Mesothelial cell of epicardium (in vitro differentiated cells): ENCODE results near the gene TRIP12. TPM values are rescaled to one million over a fixed set of nuclear protein-coding genes. Genes with fewer than 3 reads are reported as not detected.
"Not testable (repeated sequence)": the region's sequence is repeated elsewhere in the genome, so short reads cannot be mapped to it uniquely, and the experiment has no call there.

Experiments
- DNase-seq, 2 experiments: peaks; one replicate each; pipeline ENCODE4 v3.0.0; 2021; ENCODE audit warnings: low spot score in 2 of 2; ENCODE audit not compliant: unreplicated experiment in 2 of 2
- H3K27ac Mint-ChIP-seq: 2 replicates; pipeline ENCODE4 v1.8.0; 2021; ENCODE audit warnings: mixed read lengths
- H3K27me3 Mint-ChIP-seq: 2 replicates; pipeline ENCODE4 v1.8.0; 2021; ENCODE audit warnings: low read depth, mixed read lengths
- H3K36me3 Mint-ChIP-seq: 2 replicates; pipeline ENCODE4 v1.8.0; 2021; ENCODE audit warnings: mixed read lengths
- H3K4me1 Mint-ChIP-seq: 2 replicates; pipeline ENCODE4 v1.8.0; 2021; ENCODE audit warnings: mixed read lengths
- H3K4me3 Mint-ChIP-seq: 2 replicates; pipeline ENCODE4 v1.8.0; 2021; ENCODE audit warnings: mild to moderate bottlenecking, moderate library complexity, mixed read lengths
- H3K9me3 Mint-ChIP-seq: 2 replicates; pipeline ENCODE4 v1.8.0; 2021; ENCODE audit warnings: mixed read lengths
- CTCF ChIP-seq: fragments of 200-600 bp; sonication (generic); IDR thresholded peaks from one replicate; pipeline ENCODE4 v1.5.0; 2021; ENCODE audit warnings: antibody characterized with exemption; ENCODE audit not compliant: unreplicated experiment
- total RNA-seq: library from RNA; stranded (reverse); gene quantifications from 3 replicates; pipeline ENCODE4 v1.2.1, GENCODE V29; 2021

TRIP12 gene
- total RNA-seq, 1 donor from 2014 or later, result 253 TPM

GRCh38 chr2:229927817-229928321, 6.1 kb upstream of the TRIP12 start:
- no peak for DNase-seq
- no peaks in the 10 kb centered on the region for H3K27me3 Mint-ChIP-seq
- no peaks in the 10 kb centered on the region for H3K36me3 Mint-ChIP-seq
- H3K4me3 Mint-ChIP-seq, result no peak overlapping the region
- TF ChIP-seq CTCF, result no peak
- H3K9me3 Mint-ChIP-seq, result no peaks in the 10 kb centered on the region
- H3K27ac Mint-ChIP-seq, result no peak overlapping the region
- peaks cover 3% of the 10 kb centered on the region for H3K4me1 Mint-ChIP-seq

DNA sequence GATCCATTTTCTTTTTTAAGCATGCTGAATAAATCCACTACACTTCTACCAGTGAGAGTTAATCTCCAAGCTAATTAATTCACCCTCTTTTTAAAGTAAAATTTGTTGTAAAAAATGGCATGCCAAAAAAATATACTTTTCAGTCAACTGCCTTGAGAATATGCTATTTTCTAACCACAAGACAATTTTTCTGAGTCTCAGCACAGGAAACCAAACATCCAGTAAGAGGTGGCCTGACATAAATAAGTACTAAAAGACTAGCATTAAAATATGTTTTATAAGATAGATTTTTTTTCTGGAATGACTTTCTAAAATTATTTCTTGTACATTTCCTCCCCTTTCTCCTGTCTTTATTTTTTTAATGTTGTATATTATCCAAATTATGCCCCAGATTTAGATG, 3.4 kb upstream of the TRIP12 start:
- Mint-ChIP-seq H3K36me3 (no peaks in the 10 kb centered on the region), H3K4me1 (peaks cover 8% of the 10 kb centered on the region), H3K27ac (no peak overlapping the region), H3K4me3 (no peak overlapping the region), H3K27me3 (peaks cover 1% of the 10 kb centered on the region), H3K9me3 (no peaks in the 10 kb centered on the region)
- DNase-seq, result no peak
- no peak for TF ChIP-seq CTCF

DNA sequence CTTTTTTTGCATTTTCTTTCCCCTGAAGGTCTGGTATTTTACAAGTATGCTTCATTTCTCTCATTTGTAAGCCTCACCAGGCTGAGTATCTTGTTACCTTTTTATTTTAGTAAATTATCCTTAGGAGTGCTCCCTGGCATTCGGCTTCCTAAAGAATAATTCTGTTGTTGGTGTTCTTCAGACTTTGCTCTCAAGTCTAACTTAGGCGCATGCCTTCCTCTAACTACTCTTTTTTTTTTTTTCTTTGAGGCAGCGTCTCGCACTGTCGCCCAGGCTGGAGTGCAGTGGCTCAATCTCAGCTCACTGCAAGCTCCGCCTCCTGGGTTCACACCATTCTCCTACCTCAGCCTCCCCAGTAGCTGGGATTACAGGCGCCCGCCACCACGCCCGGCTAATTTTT, 2.7 kb upstream of the TRIP12 start:
- not testable (repeated sequence) for H3K9me3 Mint-ChIP-seq, DNase-seq, H3K27ac Mint-ChIP-seq, H3K36me3 Mint-ChIP-seq, H3K27me3 Mint-ChIP-seq
- H3K4me3 Mint-ChIP-seq, result peak overlapping the region; percentile 23
- peaks cover 15% of the 10 kb centered on the region for H3K4me1 Mint-ChIP-seq

- no peaks in the 10 kb centered on the region for H3K9me3 Mint-ChIP-seq
- DNase-seq, result peak; percentile 72 to 89
- H3K4me1 Mint-ChIP-seq, result peaks cover 16% of the 10 kb centered on the region
- H3K36me3 Mint-ChIP-seq, result peaks cover 6% of the 10 kb centered on the region
- H3K27me3 Mint-ChIP-seq, result peaks cover 1% of the 10 kb centered on the region
- H3K27ac Mint-ChIP-seq, result peak within 1 kb of the TSS; percentile 99
- no peak for TF ChIP-seq CTCF
- H3K4me3 Mint-ChIP-seq, result peak within 1 kb of the TSS; percentile 99
These were observed 909 bp upstream of the TRIP12 start, which contains the start of gene FBXO36 for GRCh38 chr2:229922449-229923386. Gene FBXO36, plus strand, starts transcription at chr2:229922503. Its CDS starts 11 bp downstream, at chr2:229922514.

DNA sequence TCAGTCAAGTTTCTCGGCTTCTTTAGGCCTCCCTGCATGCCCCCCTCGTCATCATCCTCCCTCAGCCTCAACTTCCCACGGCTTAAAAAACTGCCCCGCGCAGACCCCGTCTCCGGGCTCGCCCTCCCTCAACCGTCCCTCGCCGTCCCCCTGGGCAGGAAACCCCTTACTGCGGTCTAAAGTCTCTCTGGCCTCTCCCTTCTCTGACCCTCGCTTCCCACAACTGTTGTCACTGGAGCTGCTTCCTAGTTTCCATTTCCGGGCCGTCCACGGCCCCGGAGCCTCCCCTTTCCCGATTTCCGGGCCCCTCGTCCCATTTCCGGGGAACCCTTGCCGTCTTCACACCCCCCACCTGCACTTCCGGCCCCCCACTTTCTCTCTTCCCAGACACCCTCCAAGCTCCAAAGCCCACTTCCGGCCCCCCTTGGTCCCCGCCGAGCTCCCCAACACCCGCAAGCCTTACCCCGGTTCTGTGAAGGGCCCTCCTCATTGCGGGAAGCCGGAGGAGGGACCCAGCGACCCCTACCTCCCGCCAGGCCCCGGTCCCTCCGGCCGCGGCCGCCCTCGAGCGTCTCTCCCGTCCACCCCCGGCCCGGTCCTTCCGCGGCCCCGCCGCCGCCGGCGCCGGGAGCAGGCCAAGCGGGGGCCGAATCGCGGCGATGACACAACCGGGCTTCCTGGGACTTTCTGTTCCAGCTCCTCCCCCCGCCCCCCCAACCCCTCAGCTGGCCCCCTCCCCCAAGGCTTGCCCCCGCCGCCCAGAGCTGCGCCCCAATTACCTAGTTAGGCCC, 513 bp downstream of the TRIP12 start:
- peaks cover 1% of the 10 kb centered on the region for H3K27me3 Mint-ChIP-seq
- H3K4me1 Mint-ChIP-seq, result peaks cover 16% of the 10 kb centered on the region
- H3K36me3 Mint-ChIP-seq, result peaks cover 12% of the 10 kb centered on the region
- peak overlapping the region; percentile 99 for H3K27ac Mint-ChIP-seq
- no peak for TF ChIP-seq CTCF
- no peaks in the 10 kb centered on the region for H3K9me3 Mint-ChIP-seq
- DNase-seq, result peak; percentile 26 to 61
- H3K4me3 Mint-ChIP-seq, result peak overlapping the region; percentile 99
